IMR-90 (cell line): ENCODE data around the gene RAB3A. TPM values are rescaled to one million over a fixed set of nuclear protein-coding genes. Genes with fewer than 3 reads are reported as not detected.

Experiments
- ATAC-seq: fragments of 200-7000 bp; cut with Tn5 transposase; 2 replicates; pipeline ENCODE4 v1.9.1; 2020; ENCODE audit warnings: low read depth, mild to moderate bottlenecking, moderate library complexity
- BruUV-seq: library from RNA; stranded (reverse); fragments of 400-500 nt; replicated peaks from 2 replicates; lab custom pipeline; 2021; lab: Mats Ljungman, UMichigan
- CTCF ChIA-PET: fragments of 300-600 bp; formaldehyde crosslinking; extraction: SDS; loops from one replicate; lab custom pipeline; 2021; ENCODE audit warnings: antibody characterized with exemption; lab: Yijun Ruan, JAX
- POLR2A ChIA-PET: fragments of 300-600 bp; sonication (Branson Sonifier 250); formaldehyde crosslinking; loops from one replicate; lab custom pipeline; 2022; ENCODE audit warnings: antibody characterized with exemption; ENCODE audit not compliant: unreplicated experiment; lab: Charles Lee
- DNase-seq: peaks from one replicate; pipeline ENCODE4 v3.0.0; 2013
- H2AFZ ChIP-seq: replicated peaks from 2 replicates; pipeline ENCODE3; 2013; ENCODE audit warnings: low read length, mild to moderate bottlenecking; ENCODE audit not compliant: poor library complexity
- H2AK5ac ChIP-seq: 2 replicates; pipeline ENCODE4 v1.6.1; 2013; ENCODE audit warnings: low read depth, low read length, inconsistent platforms
- H2AK9ac ChIP-seq: replicated peaks from 2 replicates; pipeline ENCODE3; 2013; ENCODE audit warnings: mild to moderate bottlenecking, low read depth, low read length, moderate library complexity; ENCODE audit not compliant: poor library complexity
- H2BK120ac ChIP-seq: 2 replicates; pipeline ENCODE4 v1.6.1; 2013; ENCODE audit warnings: low read depth, low read length, inconsistent platforms
- H2BK15ac ChIP-seq: 3 replicates; pipeline ENCODE4 v1.6.1; 2013; ENCODE audit warnings: low read depth, low read length, inconsistent platforms
- H2BK20ac ChIP-seq: 2 replicates; pipeline ENCODE4 v1.6.1; 2013; ENCODE audit warnings: low read depth, mild to moderate bottlenecking, inconsistent platforms, low read length, moderate library complexity
- H2BK5ac ChIP-seq: 2 replicates; pipeline ENCODE4 v1.6.1; 2013; ENCODE audit warnings: mild to moderate bottlenecking, low read depth, low read length, inconsistent platforms; ENCODE audit not compliant: poor library complexity, severe bottlenecking
- H3K14ac ChIP-seq: replicated peaks from 2 replicates; pipeline ENCODE4 v1.6.1; 2013; ENCODE audit warnings: low read depth, low read length, inconsistent platforms
- H3K18ac ChIP-seq: 2 replicates; pipeline ENCODE4 v1.6.1; 2013; ENCODE audit warnings: low read depth, low read length, control low read depth
- H3K23ac ChIP-seq: 2 replicates; pipeline ENCODE4 v1.6.1; 2013; ENCODE audit warnings: low read depth, low read length, inconsistent platforms
- H3K27ac ChIP-seq: 2 replicates; pipeline ENCODE4 v1.5.1; 2013; ENCODE audit warnings: mild to moderate bottlenecking, control low read depth, low read length; ENCODE audit not compliant: insufficient read depth
- H3K27me3 ChIP-seq: 2 replicates; pipeline ENCODE4 v1.6.1; 2013; ENCODE audit warnings: low read length; ENCODE audit not compliant: control insufficient read depth, insufficient read depth
- H3K36me3 ChIP-seq: 2 replicates; pipeline ENCODE4 v1.6.1; 2013; ENCODE audit warnings: low read length, mixed read lengths; ENCODE audit not compliant: control insufficient read depth, insufficient read depth
- H3K4ac ChIP-seq: 2 replicates; pipeline ENCODE4 v1.6.1; 2013; ENCODE audit warnings: low read depth, low read length, inconsistent platforms
- H3K4me1 ChIP-seq: 2 replicates; pipeline ENCODE4 v1.6.1; 2013; ENCODE audit warnings: low read length, mixed read lengths; ENCODE audit not compliant: control insufficient read depth, insufficient read depth
- H3K4me2 ChIP-seq: 2 replicates; pipeline ENCODE4 v1.6.1; 2013; ENCODE audit warnings: low read depth, mild to moderate bottlenecking, control low read depth, low read length, moderate library complexity
- H3K4me3 ChIP-seq: 2 replicates; pipeline ENCODE4 v1.5.1; 2013; ENCODE audit warnings: low read depth, mild to moderate bottlenecking, control low read depth, low read length, moderate library complexity; ENCODE audit not compliant: insufficient read depth
- H3K56ac ChIP-seq: 2 replicates; pipeline ENCODE4 v1.6.1; 2013; ENCODE audit warnings: low read length, inconsistent platforms; ENCODE audit not compliant: insufficient read depth; ENCODE audit errors: extremely low read depth
- H3K79me1 ChIP-seq, 2 experiments: 2 replicates each; pipeline ENCODE4 v1.6.1; 2013; ENCODE audit warnings: low read length in 2 of 2, inconsistent platforms in 1 of 2, low read depth in 1 of 2
- H3K9ac ChIP-seq: 2 replicates; pipeline ENCODE4 v1.6.1; 2013; ENCODE audit warnings: low read depth, low read length, control low read depth
- H3K9me1 ChIP-seq: 2 replicates; pipeline ENCODE4 v1.6.1; 2013; ENCODE audit warnings: low read length, inconsistent platforms; ENCODE audit not compliant: insufficient read depth
- H3K9me3 ChIP-seq: 2 replicates; pipeline ENCODE4 v1.6.1; 2013; ENCODE audit warnings: low read length; ENCODE audit not compliant: control insufficient read depth, insufficient read depth
- H4K20me1 ChIP-seq: 2 replicates; pipeline ENCODE4 v1.6.1; 2013; ENCODE audit warnings: low read length, inconsistent platforms; ENCODE audit not compliant: insufficient read depth
- H4K5ac ChIP-seq: 2 replicates; pipeline ENCODE4 v1.6.1; 2013; ENCODE audit warnings: mild to moderate bottlenecking, low read depth, low read length, control low read depth
- H4K8ac ChIP-seq, 2 experiments: 2 replicates each; pipeline ENCODE4 v1.6.1; 2013; ENCODE audit warnings: low read depth in 2 of 2, low read length in 2 of 2, control low read depth in 1 of 2, inconsistent platforms in 1 of 2
- H4K91ac ChIP-seq: 2 replicates; pipeline ENCODE4 v1.6.1; 2013; ENCODE audit warnings: low read depth, low read length, inconsistent platforms; ENCODE audit not compliant: insufficient read depth
- FOS ChIP-seq: fragments of 150-350 bp; IDR thresholded peaks from 2 replicates; pipeline ENCODE4 v1.6.1; 2016; ENCODE audit warnings: low read depth, low read length
- WGBS, 2 experiments: methylation state at CpG; one replicate each; pipeline versions ENCODE4 v1.1.5 to v1.1.7; 2013; ENCODE audit warnings: missing lambda C conversion rate in 2 of 2; ENCODE audit not compliant: insufficient read length in 1 of 2; ENCODE audit errors: extremely low coverage in 2 of 2; 5-methylcytosine and 5-hydroxymethylcytosine counted together
- dilution Hi-C: fragments of 300-500 bp; cut with HindIII; formaldehyde crosslinking; loops from one replicate; pipeline ENCODE4 v1.14.3; 2018; ENCODE audit warnings: low sequenced_read_pairs; ENCODE audit not compliant: unreplicated experiment
- in situ Hi-C: fragments of 300-500 bp; cut with MboI; formaldehyde crosslinking; loops from 3 replicates; pipeline ENCODE4 v1.14.3; 2019; ENCODE audit warnings: low sequenced_read_pairs, inconsistent platforms, mixed read lengths
- intact Hi-C: fragments of 100-400 bp; cut with micrococcal nuclease; formaldehyde crosslinking; loops from 2 replicates; pipeline ENCODE4 v1.10.0; 2022
- polyA plus RNA-seq, 3 experiments: library from polyadenylated mRNA; depleted of rRNA; stranded (reverse); fragments of >200 nt; gene quantifications; 2 replicates each; pipeline ENCODE4 v1.2.3, GENCODE V29; 2012; ENCODE audit warnings: low replicate concordance in 1 of 3
- total RNA-seq: library from RNA; depleted of rRNA; stranded (reverse); fragments of >200 nt; gene quantifications from 2 replicates; pipeline ENCODE4 v1.2.3, GENCODE V29; 2012

Gene RAB3A
- total and polyA plus RNA-seq, 2 of the 4 experiments (the other 2 are of a cell fraction) = 3.0 to 13.6 TPM

- Histone ChIP-seq H3K9me1 (0 out of 2 replicates have a peak, but pooled peaks cover 3% of the 10 kb centered on the region), H2BK20ac (no peak overlapping the region), H2BK15ac (no peak overlapping the region), H3K9me3 (no peaks in the 10 kb centered on the region), H3K56ac (no peak overlapping the region), H2AK9ac (no peak overlapping the region), H2BK5ac (no peak overlapping the region), H3K4me2 (no peak overlapping the region), H3K27me3 (peaks cover 8% of the 10 kb centered on the region), H3K79me1 (no peaks in the 10 kb centered on the region), H2BK120ac (no peak overlapping the region), H3K4me1 (no peaks in the 10 kb centered on the region), H3K18ac (no peak overlapping the region), H4K91ac (no peak overlapping the region), H3K4me3 (no peak overlapping the region), H3K9ac (no peak overlapping the region), H2AK5ac (no peak overlapping the region), H3K14ac (no peak overlapping the region), H4K8ac (no peak overlapping the region), H3K36me3 (no peaks in the 10 kb centered on the region), H3K4ac (no peak overlapping the region), H2AFZ (no peak overlapping the region), H4K5ac (no peak overlapping the region), H4K20me1 (no peaks in the 10 kb centered on the region), H3K23ac (no peak overlapping the region), H3K27ac (no peak overlapping the region)
- DNase-seq (no peak), ATAC-seq (no peak)
- no peak for TF ChIP-seq FOS
- in situ Hi-C loops = no loop called here
- ChIA-PET CTCF (no interaction called here), POLR2A (no interaction called here)
- intact Hi-C loops = no loop called here
- dilution Hi-C loops = no loop called here
- WGBS, 2 experiments = no CpG with 5 or more reads among the region's 5 CpGs
- no TSS peak for BruUV-seq
Measured at GRCh38 chr19:18179957-18180356, 23.9 kb downstream of the RAB3A start.
